Progenitor cell of endocrine pancreas (in vitro differentiated cells): ENCODE data around the gene CBR3. TPM values are rescaled to one million over a fixed set of nuclear protein-coding genes. Genes with fewer than 3 reads are reported as not detected.

Experiments used
- DNase-seq: peaks from one replicate; pipeline ENCODE4 v3.0.0; 2021; ENCODE audit warnings: low spot score; ENCODE audit not compliant: unreplicated experiment
- H3K27ac Mint-ChIP-seq: 2 replicates; pipeline ENCODE4 v1.8.0; 2021; ENCODE audit warnings: mild to moderate bottlenecking, moderate library complexity, mixed read lengths
- H3K27me3 Mint-ChIP-seq: 2 replicates; pipeline ENCODE4 v1.8.0; 2021; ENCODE audit warnings: mixed read lengths
- H3K36me3 Mint-ChIP-seq: 2 replicates; pipeline ENCODE4 v1.8.0; 2022; ENCODE audit warnings: mixed read lengths; ENCODE audit not compliant: insufficient read depth
- H3K4me1 Mint-ChIP-seq: 2 replicates; pipeline ENCODE4 v1.8.0; 2021; ENCODE audit warnings: low read depth, mixed read lengths
- H3K4me3 Mint-ChIP-seq: 2 replicates; pipeline ENCODE4 v1.8.0; 2021; ENCODE audit warnings: low read depth, mild to moderate bottlenecking, moderate library complexity, mixed read lengths
- H3K9me3 Mint-ChIP-seq: 2 replicates; pipeline ENCODE4 v1.8.0; 2021; ENCODE audit warnings: low read depth, mixed read lengths
- CTCF ChIP-seq: fragments of 200-600 bp; sonication (generic); IDR thresholded peaks from one replicate; pipeline ENCODE4 v1.5.0; 2021; ENCODE audit warnings: antibody characterized with exemption, mild to moderate bottlenecking; ENCODE audit not compliant: unreplicated experiment
- total RNA-seq: library from RNA; stranded (reverse); gene quantifications from 2 replicates; pipeline ENCODE4 v1.2.1, GENCODE V29; 2021

CBR3 gene
- total RNA-seq, 1 donor from 2014 or later, result not detected

GRCh38 chr21:36156815-36157670 is 22.2 kb downstream of the CBR3 start, which contains the start of gene DOP1B:
Gene DOP1B, plus strand, starts transcription at chr21:36156824. Its CDS starts 7,910 bp downstream, at chr21:36164734.
- peaks cover 22% of the 10 kb centered on the region for H3K4me1 Mint-ChIP-seq
- H3K27ac Mint-ChIP-seq, result peak within 1 kb of the TSS; percentile 95
- TF ChIP-seq CTCF, result no peak
- DNase-seq, result no peak
- peaks cover 1% of the 10 kb centered on the region for H3K36me3 Mint-ChIP-seq
- no peaks in the 10 kb centered on the region for H3K27me3 Mint-ChIP-seq
- no peaks in the 10 kb centered on the region for H3K9me3 Mint-ChIP-seq
- H3K4me3 Mint-ChIP-seq, result peak within 1 kb of the TSS; percentile 83

- Mint-ChIP-seq H3K27ac (no peak overlapping the region), H3K36me3 (peaks cover 6% of the 10 kb centered on the region), H3K4me1 (peaks cover 37% of the 10 kb centered on the region), H3K27me3 (no peaks in the 10 kb centered on the region), H3K4me3 (peak overlapping the region; percentile 45), H3K9me3 (no peaks in the 10 kb centered on the region)
- DNase-seq, result no peak
- no peak for TF ChIP-seq CTCF
Observed at GRCh38 chr21:36159356-36159921, 24.6 kb downstream of the CBR3 start.

- Mint-ChIP-seq H3K4me3 (no peak overlapping the region), H3K9me3 (no peaks in the 10 kb centered on the region), H3K27me3 (no peaks in the 10 kb centered on the region), H3K36me3 (peaks cover 7% of the 10 kb centered on the region), H3K4me1 (peaks cover 33% of the 10 kb centered on the region), H3K27ac (no peak overlapping the region)
- DNase-seq, result no peak
- no peak for TF ChIP-seq CTCF
Observed at GRCh38 chr21:36160850-36161178, 25.9 kb downstream of the CBR3 start.

GRCh38 chr21:36162631-36163030 is 27.8 kb downstream of the CBR3 start:
- no peak for TF ChIP-seq CTCF
- H3K27me3 Mint-ChIP-seq, result no peaks in the 10 kb centered on the region
- no peak for DNase-seq
- no peak overlapping the region for H3K27ac Mint-ChIP-seq
- H3K4me1 Mint-ChIP-seq, result peaks cover 32% of the 10 kb centered on the region
- no peaks in the 10 kb centered on the region for H3K9me3 Mint-ChIP-seq
- H3K4me3 Mint-ChIP-seq, result no peak overlapping the region
- peaks cover 15% of the 10 kb centered on the region for H3K36me3 Mint-ChIP-seq

GRCh38 chr21:36163750-36164741 is 29.2 kb downstream of the CBR3 start:
- no peak for TF ChIP-seq CTCF
- H3K27ac Mint-ChIP-seq, result peak overlapping the region; percentile 47
- peaks cover 25% of the 10 kb centered on the region for H3K4me1 Mint-ChIP-seq
- H3K36me3 Mint-ChIP-seq, result peaks cover 18% of the 10 kb centered on the region
- peak overlapping the region; percentile 12 for H3K4me3 Mint-ChIP-seq
- H3K27me3 Mint-ChIP-seq, result no peaks in the 10 kb centered on the region
- no peaks in the 10 kb centered on the region for H3K9me3 Mint-ChIP-seq
- DNase-seq, result no peak
